ENCODE data around the gene COG6. TPM values are rescaled to one million over a fixed set of nuclear protein-coding genes. Genes with fewer than 3 reads are reported as not detected.

The COG6 gene
- total RNA-seq, 1 experiment from 2014 or later = 24.1 TPM

GRCh38 chr13:39682310-39682709 lies 26.8 kb downstream of the COG6 start:
- DNase-seq (ENCODE audit: low read depth) = no peak

- DNase-seq (ENCODE audit: low read depth) = no peak
Observed at GRCh38 chr13:39682788-39683187, 27.3 kb downstream of the COG6 start.

GRCh38 chr13:39684531-39685137 lies 29.2 kb downstream of the COG6 start:
- DNase-seq (ENCODE audit: low read depth) = peak; percentile 28

- no peak for DNase-seq (ENCODE audit: low read depth)
Observed at GRCh38 chr13:39685652-39686051, 30.2 kb downstream of the COG6 start.

- no peak for DNase-seq (ENCODE audit: low read depth)
Observed at GRCh38 chr13:39688278-39688677, 32.8 kb downstream of the COG6 start.

GRCh38 chr13:39688699-39689405 lies 33.4 kb downstream of the COG6 start:
- peak; percentile 44 for DNase-seq (ENCODE audit: low read depth)

- DNase-seq (ENCODE audit: low read depth) = no peak
Observed at GRCh38 chr13:39692660-39693438, 37.4 kb downstream of the COG6 start.

GRCh38 chr13:39699274-39699673 lies 43.8 kb downstream of the COG6 start:
- DNase-seq (ENCODE audit: low read depth) = no peak

GRCh38 chr13:39712626-39713025 lies 57.2 kb downstream of the COG6 start:
- no peak for DNase-seq (ENCODE audit: low read depth)

- no peak for DNase-seq (ENCODE audit: low read depth)
Observed at GRCh38 chr13:39729156-39729555, 73.7 kb downstream of the COG6 start.

GRCh38 chr13:39734952-39735351 lies 79.5 kb downstream of the COG6 start:
- no peak for DNase-seq (ENCODE audit: low read depth)

- DNase-seq (ENCODE audit: low read depth) = no peak
Observed at GRCh38 chr13:39737047-39737446, 81.6 kb downstream of the COG6 start.

- no peak for DNase-seq (ENCODE audit: low read depth)
Observed at GRCh38 chr13:39740761-39741160, 85.3 kb downstream of the COG6 start.

GRCh38 chr13:39748961-39749360 lies 93.5 kb downstream of the COG6 start:
- no peak for DNase-seq (ENCODE audit: low read depth)

GRCh38 chr13:39749528-39749927 lies 94.1 kb downstream of the COG6 start:
- DNase-seq (ENCODE audit: low read depth) = no peak

GRCh38 chr13:39751805-39752204 lies 96.3 kb downstream of the COG6 start:
- no peak for DNase-seq (ENCODE audit: low read depth)

- no peak for DNase-seq (ENCODE audit: low read depth)
Observed at GRCh38 chr13:39760521-39760920, 105.1 kb downstream of the COG6 start.

GRCh38 chr13:39765801-39766463 lies 110.5 kb downstream of the COG6 start:
- peak; percentile 50 for DNase-seq (ENCODE audit: low read depth)

GRCh38 chr13:39766464-39767158 lies 111.1 kb downstream of the COG6 start:
- no peak for DNase-seq (ENCODE audit: low read depth)

- no peak for DNase-seq (ENCODE audit: low read depth)
Observed at GRCh38 chr13:39767791-39768517, 112.5 kb downstream of the COG6 start.

GRCh38 chr13:39768962-39769361 lies 113.5 kb downstream of the COG6 start:
- DNase-seq (ENCODE audit: low read depth) = no peak

Measured in M059J (cell line).